GM23248 (cell line): Measurements from ENCODE around the gene SPINT1.

ENCODE experiments used
- EZH2 ChIP-seq: fragments of 200-600 bp; sonication (generic); IDR thresholded peaks from 2 replicates; pipeline ENCODE4 v1.6.1; 2018; ENCODE audit warnings: antibody characterized with exemption, mild to moderate bottlenecking; ENCODE audit not compliant: insufficient read depth, poor library complexity, severe bottlenecking
- EZH2phosphoT487 ChIP-seq: fragments of 200-600 bp; sonication (generic); IDR thresholded peaks from 2 replicates; pipeline ENCODE4 v1.6.1; 2018; ENCODE audit warnings: antibody characterized with exemption, moderate library complexity, mild to moderate bottlenecking, low read depth; ENCODE audit not compliant: insufficient read depth

GRCh38 chr15:40846841-40847222, 3.0 kb downstream of the SPINT1 start:
- TF ChIP-seq EZH2 (no peak), EZH2phosphoT487 (no peak)
